IMR-90 (cell line): ENCODE results near the gene TCF4. TPM values are rescaled to one million over a fixed set of nuclear protein-coding genes. Genes with fewer than 3 reads are reported as not detected.

Experiments used
- ATAC-seq: fragments of 200-7000 bp; cut with Tn5 transposase; 2 replicates; pipeline ENCODE4 v1.9.1; 2020; ENCODE audit warnings: low read depth, mild to moderate bottlenecking, moderate library complexity
- BruUV-seq: library from RNA; stranded (reverse); fragments of 400-500 nt; replicated peaks from 2 replicates; lab custom pipeline; 2021; lab: Mats Ljungman, UMichigan
- CTCF ChIA-PET: fragments of 300-600 bp; formaldehyde crosslinking; extraction: SDS; loops from one replicate; lab custom pipeline; 2021; ENCODE audit warnings: antibody characterized with exemption; lab: Yijun Ruan, JAX
- POLR2A ChIA-PET: fragments of 300-600 bp; sonication (Branson Sonifier 250); formaldehyde crosslinking; loops from one replicate; lab custom pipeline; 2022; ENCODE audit warnings: antibody characterized with exemption; ENCODE audit not compliant: unreplicated experiment; lab: Charles Lee
- DNase-seq: peaks from one replicate; pipeline ENCODE4 v3.0.0; 2013
- H2AFZ ChIP-seq: replicated peaks from 2 replicates; pipeline ENCODE3; 2013; ENCODE audit warnings: low read length, mild to moderate bottlenecking; ENCODE audit not compliant: poor library complexity
- H2AK5ac ChIP-seq: 2 replicates; pipeline ENCODE4 v1.6.1; 2013; ENCODE audit warnings: low read depth, low read length, inconsistent platforms
- H2AK9ac ChIP-seq: replicated peaks from 2 replicates; pipeline ENCODE3; 2013; ENCODE audit warnings: mild to moderate bottlenecking, low read depth, low read length, moderate library complexity; ENCODE audit not compliant: poor library complexity
- H2BK120ac ChIP-seq: 2 replicates; pipeline ENCODE4 v1.6.1; 2013; ENCODE audit warnings: low read depth, low read length, inconsistent platforms
- H2BK15ac ChIP-seq: 3 replicates; pipeline ENCODE4 v1.6.1; 2013; ENCODE audit warnings: low read depth, low read length, inconsistent platforms
- H2BK20ac ChIP-seq: 2 replicates; pipeline ENCODE4 v1.6.1; 2013; ENCODE audit warnings: low read depth, mild to moderate bottlenecking, inconsistent platforms, low read length, moderate library complexity
- H2BK5ac ChIP-seq: 2 replicates; pipeline ENCODE4 v1.6.1; 2013; ENCODE audit warnings: mild to moderate bottlenecking, low read depth, low read length, inconsistent platforms; ENCODE audit not compliant: poor library complexity, severe bottlenecking
- H3K14ac ChIP-seq: replicated peaks from 2 replicates; pipeline ENCODE4 v1.6.1; 2013; ENCODE audit warnings: low read depth, low read length, inconsistent platforms
- H3K18ac ChIP-seq: 2 replicates; pipeline ENCODE4 v1.6.1; 2013; ENCODE audit warnings: low read depth, low read length, control low read depth
- H3K23ac ChIP-seq: 2 replicates; pipeline ENCODE4 v1.6.1; 2013; ENCODE audit warnings: low read depth, low read length, inconsistent platforms
- H3K27ac ChIP-seq: 2 replicates; pipeline ENCODE4 v1.5.1; 2013; ENCODE audit warnings: mild to moderate bottlenecking, control low read depth, low read length; ENCODE audit not compliant: insufficient read depth
- H3K27me3 ChIP-seq: 2 replicates; pipeline ENCODE4 v1.6.1; 2013; ENCODE audit warnings: low read length; ENCODE audit not compliant: control insufficient read depth, insufficient read depth
- H3K36me3 ChIP-seq: 2 replicates; pipeline ENCODE4 v1.6.1; 2013; ENCODE audit warnings: low read length, mixed read lengths; ENCODE audit not compliant: control insufficient read depth, insufficient read depth
- H3K4ac ChIP-seq: 2 replicates; pipeline ENCODE4 v1.6.1; 2013; ENCODE audit warnings: low read depth, low read length, inconsistent platforms
- H3K4me1 ChIP-seq: 2 replicates; pipeline ENCODE4 v1.6.1; 2013; ENCODE audit warnings: low read length, mixed read lengths; ENCODE audit not compliant: control insufficient read depth, insufficient read depth
- H3K4me2 ChIP-seq: 2 replicates; pipeline ENCODE4 v1.6.1; 2013; ENCODE audit warnings: low read depth, mild to moderate bottlenecking, control low read depth, low read length, moderate library complexity
- H3K4me3 ChIP-seq: 2 replicates; pipeline ENCODE4 v1.5.1; 2013; ENCODE audit warnings: low read depth, mild to moderate bottlenecking, control low read depth, low read length, moderate library complexity; ENCODE audit not compliant: insufficient read depth
- H3K56ac ChIP-seq: 2 replicates; pipeline ENCODE4 v1.6.1; 2013; ENCODE audit warnings: low read length, inconsistent platforms; ENCODE audit not compliant: insufficient read depth; ENCODE audit errors: extremely low read depth
- H3K79me1 ChIP-seq, 2 experiments: 2 replicates each; pipeline ENCODE4 v1.6.1; 2013; ENCODE audit warnings: low read length in 2 of 2, inconsistent platforms in 1 of 2, low read depth in 1 of 2
- H3K9ac ChIP-seq: 2 replicates; pipeline ENCODE4 v1.6.1; 2013; ENCODE audit warnings: low read depth, low read length, control low read depth
- H3K9me1 ChIP-seq: 2 replicates; pipeline ENCODE4 v1.6.1; 2013; ENCODE audit warnings: low read length, inconsistent platforms; ENCODE audit not compliant: insufficient read depth
- H3K9me3 ChIP-seq: 2 replicates; pipeline ENCODE4 v1.6.1; 2013; ENCODE audit warnings: low read length; ENCODE audit not compliant: control insufficient read depth, insufficient read depth
- H4K20me1 ChIP-seq: 2 replicates; pipeline ENCODE4 v1.6.1; 2013; ENCODE audit warnings: low read length, inconsistent platforms; ENCODE audit not compliant: insufficient read depth
- H4K5ac ChIP-seq: 2 replicates; pipeline ENCODE4 v1.6.1; 2013; ENCODE audit warnings: mild to moderate bottlenecking, low read depth, low read length, control low read depth
- H4K8ac ChIP-seq, 2 experiments: 2 replicates each; pipeline ENCODE4 v1.6.1; 2013; ENCODE audit warnings: low read depth in 2 of 2, low read length in 2 of 2, control low read depth in 1 of 2, inconsistent platforms in 1 of 2
- H4K91ac ChIP-seq: 2 replicates; pipeline ENCODE4 v1.6.1; 2013; ENCODE audit warnings: low read depth, low read length, inconsistent platforms; ENCODE audit not compliant: insufficient read depth
- MAZ ChIP-seq: IDR thresholded peaks from 2 replicates; pipeline ENCODE4 v1.6.1; 2012; ENCODE audit warnings: low read depth, mild to moderate bottlenecking, low read length, improper control_type of control experiment, moderate library complexity, borderline replicate concordance
- NFE2L2 ChIP-seq: fragments of 150-350 bp; IDR thresholded peaks from 2 replicates; pipeline ENCODE4 v1.6.1; 2016; ENCODE audit warnings: low read depth, mild to moderate bottlenecking, low read length
- RCOR1 ChIP-seq: IDR thresholded peaks from 2 replicates; pipeline ENCODE4 v1.6.1; 2012; ENCODE audit warnings: mild to moderate bottlenecking, low read length, improper control_type of control experiment; ENCODE audit not compliant: insufficient replicate concordance
- RFX5 ChIP-seq: IDR thresholded peaks from 2 replicates; pipeline ENCODE4 v1.8.0; 2012; ENCODE audit warnings: low read depth, mild to moderate bottlenecking, low read length, moderate library complexity
- SMC3 ChIP-seq: fragments of 150-350 bp; IDR thresholded peaks from 2 replicates; pipeline ENCODE4 v1.6.1; 2016; ENCODE audit warnings: low read depth, mild to moderate bottlenecking, antibody characterized with exemption, low read length, moderate library complexity
- WGBS, 2 experiments: methylation state at CpG; one replicate each; pipeline versions ENCODE4 v1.1.5 to v1.1.7; 2013; ENCODE audit warnings: missing lambda C conversion rate in 2 of 2; ENCODE audit not compliant: insufficient read length in 1 of 2; ENCODE audit errors: extremely low coverage in 2 of 2; 5-methylcytosine and 5-hydroxymethylcytosine counted together
- dilution Hi-C: fragments of 300-500 bp; cut with HindIII; formaldehyde crosslinking; loops from one replicate; pipeline ENCODE4 v1.14.3; 2018; ENCODE audit warnings: low sequenced_read_pairs; ENCODE audit not compliant: unreplicated experiment
- in situ Hi-C: fragments of 300-500 bp; cut with MboI; formaldehyde crosslinking; loops from 3 replicates; pipeline ENCODE4 v1.14.3; 2019; ENCODE audit warnings: low sequenced_read_pairs, inconsistent platforms, mixed read lengths
- intact Hi-C: fragments of 100-400 bp; cut with micrococcal nuclease; formaldehyde crosslinking; loops from 2 replicates; pipeline ENCODE4 v1.10.0; 2022
- polyA plus RNA-seq, 3 experiments: library from polyadenylated mRNA; depleted of rRNA; stranded (reverse); fragments of >200 nt; gene quantifications; 2 replicates each; pipeline ENCODE4 v1.2.3, GENCODE V29; 2012; ENCODE audit warnings: low replicate concordance in 1 of 3
- total RNA-seq: library from RNA; depleted of rRNA; stranded (reverse); fragments of >200 nt; gene quantifications from 2 replicates; pipeline ENCODE4 v1.2.3, GENCODE V29; 2012

Gene TCF4
- total and polyA plus RNA-seq, 2 of the 4 experiments (the other 2 are of a cell fraction): 30.0 to 87.1 TPM

- Histone ChIP-seq H2BK20ac (no peak overlapping the region), H2BK15ac (no peak overlapping the region), H2AK9ac (no peak overlapping the region), H3K9ac (no peak overlapping the region), H2AFZ (no peak overlapping the region), H3K4me2 (no peak overlapping the region), H2AK5ac (no peak overlapping the region), H3K9me3 (peaks cover 2% of the 10 kb centered on the region; the same call in 1 of the 2 replicates), H2BK120ac (no peak overlapping the region), H3K27ac (no peak overlapping the region), H3K56ac (no peak overlapping the region), H3K79me1 (peaks cover 7 to 35% of the 10 kb centered on the region in 2 experiments; a peak in 3 of 4 replicates), H3K27me3 (no peaks in the 10 kb centered on the region), H2BK5ac (no peak overlapping the region), H3K36me3 (peaks cover 15% of the 10 kb centered on the region), H3K9me1 (peaks cover 7% of the 10 kb centered on the region), H3K14ac (no peak overlapping the region), H4K8ac (no peak overlapping the region), H3K23ac (no peak overlapping the region), H3K4me3 (no peak overlapping the region), H4K91ac (no peak overlapping the region), H4K5ac (no peak overlapping the region), H3K4ac (no peak overlapping the region), H4K20me1 (no peaks in the 10 kb centered on the region), H3K4me1 (peaks cover 10% of the 10 kb centered on the region), H3K18ac (no peak overlapping the region)
- in situ Hi-C loops: no loop called here
- dilution Hi-C loops: no loop called here
- no peak for ATAC-seq
- BruUV-seq: no TSS peak
- intact Hi-C loops: no loop called here
- CTCF ChIA-PET: no interaction called here
- POLR2A ChIA-PET: no interaction called here
- no peak for TF ChIP-seq RCOR1
- no peak for TF ChIP-seq MAZ
- TF ChIP-seq RFX5: no peak
- TF ChIP-seq SMC3: no peak
- no peak for TF ChIP-seq NFE2L2
- no peak for DNase-seq
- no CpG with 5 or more reads among the region's 1 CpG for WGBS, 2 experiments
Observed at GRCh38 chr18:55253814-55254213, 334.2 kb downstream of the TCF4 start.
